NCI-H748 treated with DMSO at 0.1 percent for 48 hours (cell line): ENCODE results near the gene GPR160.
"Not testable (repeated sequence)": the region's sequence is repeated elsewhere in the genome, so short reads cannot be mapped to it uniquely, and the experiment has no call there.

Experiments
- DNase-seq: peaks from one replicate; lab custom pipeline; 2025; lab: John Stamatoyannopoulos, UW

GPR160 gene

GRCh38 chr3:170037463-170038433 lies at the start of gene GPR160:
Gene GPR160 (plus strand): TSS chr3:170037995. CDS start chr3:170083973, 45,978 bp downstream.
- DNase-seq = peak; percentile 42

- no peak for DNase-seq
Observed at GRCh38 chr3:169990431-169990830, 47.4 kb upstream of the GPR160 start.

- no peak for DNase-seq
Observed at GRCh38 chr3:169992156-169992555, 45.6 kb upstream of the GPR160 start.

GRCh38 chr3:169992781-169993180 lies 45.0 kb upstream of the GPR160 start:
- no peak for DNase-seq

- DNase-seq = no peak
Observed at GRCh38 chr3:169993761-169994160, 44.0 kb upstream of the GPR160 start.

- DNase-seq = no peak
Observed at GRCh38 chr3:169996063-169996462, 41.7 kb upstream of the GPR160 start.

GRCh38 chr3:169998668-169999131 lies 39.1 kb upstream of the GPR160 start:
- no peak for DNase-seq

- DNase-seq = no peak
Observed at GRCh38 chr3:169999433-169999832, 38.4 kb upstream of the GPR160 start.

GRCh38 chr3:170000051-170000450 lies 37.7 kb upstream of the GPR160 start:
- DNase-seq = no peak

- no peak for DNase-seq
Observed at GRCh38 chr3:170002231-170002630, 35.6 kb upstream of the GPR160 start.

GRCh38 chr3:170002879-170003278 lies 34.9 kb upstream of the GPR160 start:
- no peak for DNase-seq

GRCh38 chr3:170003881-170004356 lies 33.9 kb upstream of the GPR160 start:
- no peak for DNase-seq

GRCh38 chr3:170007031-170007663 lies 30.6 kb upstream of the GPR160 start:
- no peak for DNase-seq

GRCh38 chr3:170010498-170010897 lies 27.3 kb upstream of the GPR160 start:
- no peak for DNase-seq

GRCh38 chr3:170012683-170013400 lies 25.0 kb upstream of the GPR160 start:
- no peak for DNase-seq

- no peak for DNase-seq
Observed at GRCh38 chr3:170016057-170016456, 21.7 kb upstream of the GPR160 start.

- DNase-seq = not testable (repeated sequence)
Observed at GRCh38 chr3:170019306-170019705, 18.5 kb upstream of the GPR160 start.

- no peak for DNase-seq
Observed at GRCh38 chr3:170021083-170021482, 16.7 kb upstream of the GPR160 start.

- no peak for DNase-seq
Observed at GRCh38 chr3:170022336-170022735, 15.5 kb upstream of the GPR160 start.

- no peak for DNase-seq
Observed at GRCh38 chr3:170023165-170023564, 14.6 kb upstream of the GPR160 start.

- DNase-seq = no peak
Observed at GRCh38 chr3:170024581-170024980, 13.2 kb upstream of the GPR160 start.
